KMS-11 (cell line): ENCODE measurements around the gene SPON1.

Experiments used
- H2AFZ ChIP-seq: fragments of 200-600 bp; sonication (generic); 2 replicates; pipeline ENCODE4 v1.6.1; 2016; ENCODE audit warnings: antibody characterized with exemption, mixed run types, low read depth
- H3K27ac ChIP-seq: fragments of 200-600 bp; sonication (generic); 2 replicates; pipeline ENCODE4 v1.6.1; 2016; ENCODE audit warnings: mild to moderate bottlenecking, mixed run types
- H3K27me3 ChIP-seq: fragments of 200-600 bp; sonication (generic); 2 replicates; pipeline ENCODE4 v1.6.1; 2017; ENCODE audit warnings: mild to moderate bottlenecking, low read depth, mixed run types, moderate library complexity; ENCODE audit not compliant: insufficient read depth
- H3K36me3 ChIP-seq: fragments of 200-600 bp; sonication (generic); 2 replicates; pipeline ENCODE4 v1.6.1; 2017; ENCODE audit warnings: mild to moderate bottlenecking, mixed run types; ENCODE audit not compliant: insufficient read depth
- H3K4me1 ChIP-seq: fragments of 200-600 bp; sonication (generic); 2 replicates; pipeline ENCODE4 v1.6.1; 2016; ENCODE audit warnings: mild to moderate bottlenecking, low read depth, mixed run types; ENCODE audit not compliant: poor library complexity, severe bottlenecking
- H3K4me2 ChIP-seq: fragments of 200-600 bp; sonication (generic); 2 replicates; pipeline ENCODE4 v1.7.0; 2016; ENCODE audit warnings: mild to moderate bottlenecking, mixed run types
- H3K4me3 ChIP-seq: fragments of 200-600 bp; sonication (generic); IDR thresholded peaks from 2 replicates; pipeline ENCODE4 v1.6.1; 2017; ENCODE audit warnings: low read depth, low read length, mixed read lengths; ENCODE audit not compliant: insufficient read depth
- H3K79me2 ChIP-seq: fragments of 200-600 bp; sonication (generic); 2 replicates; pipeline ENCODE4 v1.6.1; 2016; ENCODE audit warnings: low read depth, mixed run types; ENCODE audit not compliant: insufficient read depth
- H3K9ac ChIP-seq: fragments of 200-600 bp; sonication (generic); 2 replicates; pipeline ENCODE4 v1.6.1; 2016; ENCODE audit warnings: mild to moderate bottlenecking, mixed run types
- H4K20me1 ChIP-seq: fragments of 200-600 bp; sonication (generic); 2 replicates; pipeline ENCODE4 v1.6.1; 2016; ENCODE audit warnings: mild to moderate bottlenecking, mixed run types; ENCODE audit not compliant: insufficient read depth
- TF ChIP-seq, protein P1 (sequence below): fragments of 200-600 bp; sonication (generic); conservative IDR thresholded peaks from 2 replicates; pipeline ENCODE4 v1.6.1; 2017; ENCODE audit warnings: low read depth, mild to moderate bottlenecking, antibody characterized with exemption, low read length, moderate library complexity, mixed read lengths

The SPON1 gene

GRCh38 chr11:14218728-14219127 is 256.2 kb downstream of the SPON1 start:
- Histone ChIP-seq H3K4me1 (no peaks in the 10 kb centered on the region), H4K20me1 (no peaks in the 10 kb centered on the region)

GRCh38 chr11:14223636-14224288 is 261.2 kb downstream of the SPON1 start:
- Histone ChIP-seq H3K4me3 (no peak overlapping the region), H4K20me1 (no peaks in the 10 kb centered on the region), H3K9ac (no peak overlapping the region), H3K27ac (no peak overlapping the region), H2AFZ (no peak overlapping the region), H3K4me1 (no peaks in the 10 kb centered on the region), H3K27me3 (no peaks in the 10 kb centered on the region), H3K4me2 (no peak overlapping the region), H3K79me2 (no peaks in the 10 kb centered on the region), H3K36me3 (no peaks in the 10 kb centered on the region)
- TF ChIP-seq, protein P1, sequence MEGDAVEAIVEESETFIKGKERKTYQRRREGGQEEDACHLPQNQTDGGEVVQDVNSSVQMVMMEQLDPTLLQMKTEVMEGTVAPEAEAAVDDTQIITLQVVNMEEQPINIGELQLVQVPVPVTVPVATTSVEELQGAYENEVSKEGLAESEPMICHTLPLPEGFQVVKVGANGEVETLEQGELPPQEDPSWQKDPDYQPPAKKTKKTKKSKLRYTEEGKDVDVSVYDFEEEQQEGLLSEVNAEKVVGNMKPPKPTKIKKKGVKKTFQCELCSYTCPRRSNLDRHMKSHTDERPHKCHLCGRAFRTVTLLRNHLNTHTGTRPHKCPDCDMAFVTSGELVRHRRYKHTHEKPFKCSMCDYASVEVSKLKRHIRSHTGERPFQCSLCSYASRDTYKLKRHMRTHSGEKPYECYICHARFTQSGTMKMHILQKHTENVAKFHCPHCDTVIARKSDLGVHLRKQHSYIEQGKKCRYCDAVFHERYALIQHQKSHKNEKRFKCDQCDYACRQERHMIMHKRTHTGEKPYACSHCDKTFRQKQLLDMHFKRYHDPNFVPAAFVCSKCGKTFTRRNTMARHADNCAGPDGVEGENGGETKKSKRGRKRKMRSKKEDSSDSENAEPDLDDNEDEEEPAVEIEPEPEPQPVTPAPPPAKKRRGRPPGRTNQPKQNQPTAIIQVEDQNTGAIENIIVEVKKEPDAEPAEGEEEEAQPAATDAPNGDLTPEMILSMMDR: no peak

More at GRCh38 chr11:14218728-14219127, 256.2 kb downstream of the SPON1 start:
- Histone ChIP-seq H3K4me2 (no peak overlapping the region), H3K9ac (no peak overlapping the region), H3K79me2 (no peaks in the 10 kb centered on the region), H3K27ac (no peak overlapping the region), H3K27me3 (no peaks in the 10 kb centered on the region), H2AFZ (no peak overlapping the region), H3K36me3 (no peaks in the 10 kb centered on the region), H3K4me3 (no peak overlapping the region)
- TF ChIP-seq, protein P1: no peak

DNA sequence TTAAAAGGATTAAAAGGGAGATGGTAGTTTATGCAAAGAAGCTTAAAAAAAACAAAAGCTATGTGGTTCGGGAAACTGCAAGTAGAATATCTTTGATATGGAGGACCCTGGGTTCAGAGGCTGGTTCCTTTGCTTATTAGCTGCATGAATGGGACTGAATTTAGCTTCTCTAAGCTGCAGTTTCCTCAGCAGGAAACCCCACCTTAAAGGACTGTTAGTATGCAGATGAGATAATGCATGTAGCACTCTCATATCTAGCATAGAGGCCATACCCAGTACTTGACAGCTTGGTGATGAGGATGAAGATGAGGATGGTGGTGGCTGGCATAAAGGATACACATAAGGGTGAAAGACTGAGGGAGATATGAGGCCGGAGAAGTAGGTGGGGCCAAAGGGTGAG is 261.9 kb downstream of the SPON1 start:
- H3K79me2 ChIP-seq: no peaks in the 10 kb centered on the region
- no peaks in the 10 kb centered on the region for H3K4me1 ChIP-seq
- H4K20me1 ChIP-seq: no peaks in the 10 kb centered on the region
- no peak overlapping the region for H3K4me3 ChIP-seq
- H3K9ac ChIP-seq: no peak overlapping the region
- no peaks in the 10 kb centered on the region for H3K36me3 ChIP-seq
- H3K4me2 ChIP-seq: no peak overlapping the region
- no peak overlapping the region for H2AFZ ChIP-seq
- TF ChIP-seq, protein P1: no peak
- no peak overlapping the region for H3K27ac ChIP-seq
- no peaks in the 10 kb centered on the region for H3K27me3 ChIP-seq

DNA sequence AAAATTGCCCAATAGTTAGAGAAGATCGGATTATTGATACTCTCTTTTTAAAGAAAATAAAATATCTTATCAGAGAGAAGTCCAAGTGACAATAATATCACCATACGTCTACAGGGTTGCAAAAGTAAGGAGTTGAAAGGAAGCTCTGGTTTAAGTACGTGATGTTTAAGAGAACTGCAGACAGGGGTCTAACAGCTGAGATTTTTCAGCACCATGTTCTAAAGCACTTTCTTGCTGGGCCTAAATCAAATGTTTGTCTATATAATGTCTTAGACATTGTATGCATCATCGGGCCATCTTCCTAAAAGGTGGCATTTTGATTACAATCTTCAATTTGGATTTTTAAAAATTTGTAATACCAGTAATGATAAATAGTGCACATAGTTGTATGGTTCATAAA is 263.1 kb downstream of the SPON1 start:
- H2AFZ ChIP-seq: no peak overlapping the region
- no peak overlapping the region for H3K4me3 ChIP-seq
- TF ChIP-seq, protein P1: no peak
- H3K27me3 ChIP-seq: no peaks in the 10 kb centered on the region
- H3K4me2 ChIP-seq: no peak overlapping the region
- no peaks in the 10 kb centered on the region for H4K20me1 ChIP-seq
- H3K79me2 ChIP-seq: no peaks in the 10 kb centered on the region
- no peak overlapping the region for H3K27ac ChIP-seq
- H3K9ac ChIP-seq: no peak overlapping the region
- no peaks in the 10 kb centered on the region for H3K36me3 ChIP-seq
- no peaks in the 10 kb centered on the region for H3K4me1 ChIP-seq
